NCI-H1417 treated with DMSO at 0.1 percent for 48 hours (cell line): ENCODE measurements around the gene NUF2.
A peak's percentile ranks its signal among the peaks of the same experiment; 100 is the strongest.
"Not testable (repeated sequence)": the region's sequence is repeated elsewhere in the genome, so short reads cannot be mapped to it uniquely, and the experiment has no call there.

Experiments used
- DNase-seq: peaks from one replicate; lab custom pipeline; 2025; lab: John Stamatoyannopoulos, UW

The NUF2 gene

DNA sequence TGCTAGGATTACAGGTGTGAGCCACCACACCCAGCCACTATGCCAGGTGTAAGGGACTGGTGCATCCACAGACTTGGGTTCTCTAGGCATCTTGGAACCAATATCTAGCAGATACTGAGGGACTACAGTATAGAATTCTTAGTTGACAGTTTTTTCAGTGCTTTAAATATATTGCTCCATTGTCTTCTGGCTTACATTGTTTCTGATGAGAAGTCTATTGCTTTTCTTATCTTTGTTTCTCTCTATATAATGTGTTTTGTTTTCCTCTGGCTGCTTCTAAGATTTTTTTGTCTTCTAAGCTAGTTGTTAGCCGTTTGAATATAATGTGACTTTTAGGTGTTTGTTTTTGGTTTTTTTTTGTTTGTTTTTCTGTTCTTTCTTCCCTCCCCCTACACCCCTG, 13.5 kb downstream of the NUF2 start:
- DNase-seq: no peak

DNA sequence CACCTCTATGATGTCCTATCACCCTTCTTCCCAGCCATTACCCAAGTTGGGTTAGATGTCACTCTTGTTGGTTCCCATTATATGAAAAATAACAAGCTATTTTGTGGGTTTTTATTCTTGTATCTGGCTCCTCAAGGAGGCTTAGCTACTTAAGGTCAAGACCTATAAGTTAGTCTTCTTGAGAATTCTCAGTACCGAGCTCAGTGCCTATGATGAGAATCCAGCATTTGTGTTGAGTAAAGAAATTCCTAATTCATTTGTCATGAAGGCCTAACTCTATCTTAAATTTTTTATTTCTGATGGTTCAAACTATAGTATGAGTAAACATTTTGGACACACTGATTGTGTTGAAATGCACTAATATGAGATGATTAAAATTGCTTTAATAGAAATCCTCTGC, 15.9 kb downstream of the NUF2 start:
- no peak for DNase-seq

DNA sequence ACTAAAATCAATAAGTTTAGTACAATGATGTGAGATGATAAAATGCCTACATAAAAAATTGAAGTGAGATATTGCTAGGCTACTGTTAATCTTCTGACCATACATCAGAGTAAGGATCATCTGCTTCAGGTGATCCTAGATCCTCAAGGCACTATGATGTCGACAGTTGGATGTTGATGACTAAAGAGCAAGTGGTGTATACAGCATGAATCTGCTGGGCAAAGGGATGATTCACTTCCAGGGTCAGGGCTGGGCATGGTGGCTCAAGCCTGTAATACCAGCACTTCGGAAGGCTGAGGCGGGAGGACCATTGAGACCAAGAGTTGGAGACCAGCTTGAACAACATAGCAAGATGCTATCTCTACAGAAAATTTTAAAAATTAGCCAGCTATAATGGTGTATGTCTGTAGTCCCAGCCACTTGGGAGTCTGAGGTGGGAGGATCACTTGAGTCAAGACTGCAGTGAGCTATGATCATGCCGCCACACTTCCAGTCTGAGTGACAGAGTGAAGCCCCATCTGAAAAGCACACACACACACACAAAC, 24.6 kb downstream of the NUF2 start:
- DNase-seq: no peak

DNA sequence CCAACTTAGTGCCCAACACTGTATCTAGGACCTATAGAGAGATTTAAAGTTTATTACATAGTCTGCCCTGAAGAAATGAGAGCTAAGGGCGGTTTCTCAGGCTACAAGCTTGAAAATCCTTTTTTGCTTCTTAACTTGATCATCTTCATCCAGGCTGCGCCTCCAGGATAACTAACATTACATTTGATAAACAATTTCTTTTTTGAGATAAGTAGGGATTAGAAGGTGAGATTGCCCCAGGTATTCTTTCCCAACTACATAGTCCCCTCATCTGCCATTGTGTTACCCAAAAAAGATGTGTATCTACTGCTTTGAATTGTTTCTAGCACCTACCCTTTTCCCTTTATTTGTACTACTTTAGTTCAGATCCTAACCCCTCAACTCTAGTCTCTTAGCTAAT, 25.4 kb downstream of the NUF2 start:
- DNase-seq: no peak

DNA sequence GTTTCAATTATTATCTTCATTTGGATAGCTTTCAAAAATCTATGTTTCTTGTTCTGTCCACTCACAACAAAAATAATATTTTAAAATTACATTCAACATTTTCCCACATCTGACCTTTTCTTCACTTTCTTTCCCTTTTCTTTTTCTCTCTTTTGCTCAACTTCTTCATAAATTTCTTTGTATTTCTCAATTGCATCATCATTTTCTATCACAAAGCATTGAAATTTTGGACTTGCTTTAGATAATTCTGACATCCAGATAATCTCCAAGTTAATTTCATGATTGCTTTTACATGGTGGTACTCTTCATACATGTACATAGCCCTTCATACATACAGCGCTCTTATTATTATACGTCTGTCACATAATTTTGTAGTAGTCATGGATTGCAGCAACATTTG, 30.2 kb downstream of the NUF2 start:
- no peak for DNase-seq

DNA sequence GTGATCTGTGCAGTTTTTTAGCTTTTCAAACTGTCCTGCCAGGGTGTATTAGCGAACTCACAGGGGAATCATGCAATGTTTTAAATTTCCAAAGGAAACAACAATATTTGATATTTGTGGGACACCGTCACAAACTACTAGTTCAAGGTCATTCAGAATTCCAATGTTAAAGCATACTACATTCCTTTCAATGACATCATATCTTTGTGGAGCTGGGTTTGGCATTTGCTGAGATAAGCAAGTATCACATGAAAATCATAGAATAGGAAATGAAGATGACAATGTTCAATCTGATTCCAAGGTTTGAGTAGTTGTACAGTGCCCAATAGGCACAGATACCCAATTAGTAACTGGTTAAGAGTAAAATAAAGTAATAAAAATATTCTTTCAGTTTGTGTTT, 35.6 kb downstream of the NUF2 start:
- no peak for DNase-seq

DNA sequence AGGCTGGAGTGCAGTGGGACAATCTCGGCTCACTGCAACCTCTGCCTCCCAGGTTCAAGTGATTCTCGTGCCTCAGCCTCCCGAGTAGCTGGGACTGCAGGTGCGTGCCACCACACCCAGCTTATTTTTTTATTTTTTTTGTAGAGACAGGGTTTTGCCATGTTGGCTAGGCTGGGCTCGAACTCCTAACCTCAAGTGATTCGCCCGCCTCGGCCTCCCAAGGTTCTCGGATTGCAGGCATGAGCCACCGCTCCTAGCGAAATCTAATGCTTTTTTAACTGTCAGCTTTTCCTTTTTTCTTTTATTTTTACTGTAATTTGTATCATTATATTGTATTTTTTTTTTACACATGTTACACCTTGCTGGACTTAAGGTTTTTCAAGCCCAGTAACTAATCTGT, 36.4 kb downstream of the NUF2 start:
- DNase-seq: not testable (repeated sequence)

DNA sequence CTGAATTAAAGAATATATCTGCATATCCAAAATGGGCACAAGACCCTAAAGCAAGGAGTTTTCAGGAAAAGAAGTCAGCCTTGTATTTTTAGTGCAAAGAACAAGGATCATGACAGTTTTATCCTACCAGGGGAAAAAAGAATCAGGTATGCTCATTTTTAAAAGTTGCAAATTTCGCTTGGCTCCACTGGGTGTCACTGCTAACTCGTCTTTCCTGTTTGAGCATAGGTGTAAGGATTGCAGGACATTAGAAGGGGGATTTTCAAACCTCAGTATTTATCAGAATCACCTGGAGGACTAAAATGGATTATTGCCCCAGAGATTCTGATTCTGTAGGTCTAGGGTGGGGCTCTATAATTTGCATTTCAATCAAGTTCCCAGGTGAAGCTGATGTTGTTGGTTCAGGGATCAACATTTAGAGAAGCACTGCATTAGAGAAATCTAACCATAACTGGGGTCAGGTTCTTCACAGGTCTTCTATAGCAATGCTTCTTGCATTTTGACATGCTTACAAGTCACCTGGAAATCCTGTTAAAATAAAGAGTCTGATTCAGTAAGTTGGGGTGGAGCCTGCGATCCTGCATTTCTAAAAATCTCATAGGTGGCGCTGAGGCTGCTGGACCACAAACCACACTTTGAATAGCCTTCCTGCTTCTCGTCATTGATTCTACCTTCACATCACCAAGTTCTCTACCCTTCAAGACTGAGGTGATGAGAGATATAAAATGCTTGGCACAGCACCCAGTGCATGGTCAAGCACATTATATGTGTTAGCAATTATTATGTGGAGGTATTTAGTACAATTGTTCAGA, 39.6 kb downstream of the NUF2 start:
- peak; percentile 27 for DNase-seq

DNA sequence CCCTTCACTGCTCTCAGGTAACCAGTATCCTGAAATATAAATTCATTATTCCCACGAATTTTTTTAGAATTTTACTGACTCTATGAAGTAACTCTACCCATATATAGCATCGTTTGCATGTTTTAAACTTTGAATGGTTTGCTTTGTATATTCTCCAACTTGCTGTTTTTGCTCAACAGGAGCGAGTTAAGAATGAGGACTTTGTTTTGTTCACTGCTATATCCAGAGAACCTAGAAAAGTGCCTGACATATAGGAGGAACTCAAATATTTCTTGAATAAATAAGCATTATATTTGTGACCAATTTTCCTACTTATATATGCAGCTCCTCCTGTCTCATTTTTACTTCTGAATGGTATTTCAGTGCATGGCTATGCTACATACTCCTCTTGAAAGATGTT, 43.4 kb downstream of the NUF2 start:
- no peak for DNase-seq

DNA sequence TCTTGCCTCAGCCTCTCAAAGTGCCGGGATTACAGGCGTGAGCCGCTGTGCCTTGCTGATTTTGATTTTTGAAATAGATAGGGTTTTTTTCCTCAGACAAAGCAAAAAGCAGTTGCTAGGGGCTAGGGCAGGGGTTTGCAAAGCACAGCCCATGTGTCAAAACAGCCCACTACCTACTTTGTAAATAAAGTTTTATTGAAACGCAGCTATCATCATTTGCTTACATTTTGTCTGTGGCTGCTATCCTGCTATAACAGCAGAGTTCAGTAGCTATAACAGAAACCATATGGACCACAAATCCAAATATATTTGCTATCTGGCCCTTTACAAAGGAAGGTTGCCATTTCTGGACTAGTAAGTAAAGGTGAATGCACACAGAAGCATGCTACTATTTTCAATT, 44.8 kb downstream of the NUF2 start:
- DNase-seq: no peak

DNA sequence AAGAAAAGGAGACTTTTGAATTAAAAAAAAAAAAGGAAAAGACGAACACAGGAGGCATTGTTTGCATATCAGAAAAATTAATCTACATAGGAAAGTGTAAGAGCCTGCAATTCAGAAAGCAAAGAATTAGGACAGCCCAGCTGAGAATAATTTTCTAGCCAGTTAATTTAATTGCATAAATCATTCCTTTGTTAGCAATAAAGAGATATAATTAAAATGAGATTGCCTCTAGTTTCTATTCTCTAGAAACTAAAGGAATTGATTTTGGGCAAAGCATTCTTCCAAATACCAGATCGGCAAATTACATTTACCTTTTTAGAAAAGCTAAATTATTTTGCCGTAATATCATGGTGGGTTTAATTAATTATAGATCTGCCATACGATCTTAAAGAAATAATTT, 46.0 kb downstream of the NUF2 start:
- DNase-seq: no peak

DNA sequence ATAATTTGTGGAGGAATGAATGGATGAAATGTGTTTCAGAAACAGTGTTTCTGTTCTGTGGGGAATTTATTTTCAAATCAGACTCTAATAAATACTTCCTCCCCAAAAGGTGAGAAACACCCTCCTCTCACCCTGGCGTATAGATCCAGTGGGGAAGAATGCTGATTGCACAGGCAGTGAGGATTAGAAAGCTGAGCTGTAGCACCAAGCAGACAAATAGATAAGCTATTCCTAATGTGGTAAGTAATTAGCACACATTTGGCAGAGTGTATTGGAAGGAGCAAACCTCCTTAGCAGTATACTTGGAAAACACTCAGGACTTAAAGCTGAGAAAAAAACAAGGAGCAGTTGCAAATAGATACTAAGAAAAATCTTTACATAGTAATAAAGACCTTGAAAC, 50.8 kb downstream of the NUF2 start:
- no peak for DNase-seq

DNA sequence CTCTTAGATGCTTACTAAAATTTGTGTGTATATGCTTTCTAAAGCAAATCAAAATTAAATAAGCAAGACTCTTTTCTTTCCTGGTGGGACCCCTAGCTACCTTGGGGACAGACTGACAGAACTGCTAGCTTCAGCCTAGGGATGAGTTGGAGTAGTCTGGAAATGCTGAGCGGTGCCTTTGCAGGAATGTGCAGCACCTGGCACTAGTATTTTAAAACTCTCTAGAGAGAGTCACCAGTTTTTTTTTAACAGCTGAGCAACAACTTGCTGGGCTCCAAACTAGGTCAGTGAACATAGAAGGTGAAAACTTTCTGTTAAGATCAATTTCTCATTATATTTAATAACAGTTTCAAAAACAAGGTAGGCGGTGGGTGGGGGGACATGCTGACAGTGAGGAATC, 56.8 kb downstream of the NUF2 start:
- no peak for DNase-seq

DNA sequence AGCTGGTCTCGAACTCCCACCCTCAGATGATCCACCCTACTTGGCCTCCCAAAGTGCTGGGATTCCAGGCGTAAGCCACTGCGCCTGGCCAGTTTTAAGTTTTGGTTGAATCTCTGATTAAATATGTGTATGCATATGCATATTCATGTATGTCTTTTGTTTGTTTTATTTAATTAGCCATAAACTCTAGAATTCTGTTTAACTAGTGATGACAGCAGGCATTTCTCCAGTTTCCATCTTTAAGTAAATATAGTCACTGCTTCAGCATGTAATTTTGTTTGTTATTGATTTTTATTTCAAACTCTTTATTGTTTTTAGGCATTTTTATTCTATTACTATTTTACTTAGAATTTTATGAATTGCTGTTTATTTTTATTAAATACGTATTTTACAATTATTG, 58.0 kb downstream of the NUF2 start:
- DNase-seq: no peak

DNA sequence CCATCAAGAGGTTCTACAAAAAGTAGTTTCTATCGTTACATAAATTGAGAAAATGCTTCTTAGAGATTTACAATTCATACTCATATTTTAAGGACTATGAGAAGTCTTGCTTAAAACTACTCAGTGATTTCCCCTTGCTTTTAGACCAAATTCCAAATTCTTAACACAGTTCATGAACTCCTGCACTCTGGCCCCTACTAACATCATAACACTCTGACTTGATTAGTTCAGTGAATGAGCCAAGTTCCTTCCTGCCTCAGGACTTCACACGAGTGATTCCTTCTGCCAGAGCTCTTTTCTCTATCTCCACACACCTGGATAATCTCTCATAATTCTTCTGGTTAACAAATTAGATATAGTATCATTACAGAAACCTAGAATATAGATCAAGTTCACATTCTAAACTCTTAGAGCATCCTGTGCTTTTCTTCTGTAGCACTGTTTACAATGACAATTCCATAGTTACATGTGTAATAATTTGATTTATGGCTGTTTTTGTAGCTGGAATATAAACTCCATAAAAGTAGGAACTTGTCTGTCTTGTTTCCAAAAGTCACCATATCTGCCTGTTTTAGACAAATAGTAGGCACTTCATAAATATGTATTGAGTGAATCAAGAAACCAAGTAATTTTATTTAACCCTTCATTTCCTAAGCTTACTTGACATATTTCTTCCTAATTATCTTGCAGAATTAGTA, 59.9 kb downstream of the NUF2 start:
- no peak for DNase-seq

DNA sequence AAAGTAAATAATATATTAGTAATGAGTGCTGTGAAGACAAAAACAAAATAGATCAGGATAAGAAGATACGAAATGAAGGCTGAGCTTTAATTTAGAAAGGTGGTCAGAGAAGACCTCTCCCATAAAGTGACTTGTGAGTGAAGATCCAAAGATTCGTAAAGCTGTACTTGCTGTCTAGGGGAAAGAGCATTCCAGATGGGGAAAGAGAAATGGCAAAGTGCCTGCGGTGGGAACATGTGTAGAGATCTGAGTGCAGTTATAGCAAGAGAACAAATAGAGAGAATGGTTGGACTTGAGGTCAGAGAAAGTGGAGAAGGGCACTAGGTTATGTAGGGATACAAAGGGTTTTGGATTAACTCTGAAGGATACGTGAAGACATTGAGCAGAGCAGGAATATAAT, 60.6 kb downstream of the NUF2 start:
- DNase-seq: no peak

DNA sequence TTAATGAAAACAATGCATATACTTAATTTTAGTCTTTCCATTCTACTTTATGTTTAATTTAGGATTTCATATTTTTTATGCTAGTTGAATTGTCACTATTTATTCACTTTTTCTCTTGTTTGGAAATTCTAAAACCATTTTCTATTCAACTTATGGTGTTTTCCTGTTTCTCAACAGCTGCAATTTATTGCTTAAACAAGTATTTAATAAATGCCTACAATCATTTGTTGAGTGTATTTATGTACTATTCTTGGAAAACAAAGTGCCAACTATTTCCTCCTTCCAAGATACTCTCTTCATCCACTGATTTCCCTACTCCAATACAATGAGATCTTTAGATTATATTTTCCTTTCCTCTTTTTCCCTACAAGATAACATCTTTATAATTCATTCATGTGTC, 65.4 kb downstream of the NUF2 start:
- DNase-seq: no peak

DNA sequence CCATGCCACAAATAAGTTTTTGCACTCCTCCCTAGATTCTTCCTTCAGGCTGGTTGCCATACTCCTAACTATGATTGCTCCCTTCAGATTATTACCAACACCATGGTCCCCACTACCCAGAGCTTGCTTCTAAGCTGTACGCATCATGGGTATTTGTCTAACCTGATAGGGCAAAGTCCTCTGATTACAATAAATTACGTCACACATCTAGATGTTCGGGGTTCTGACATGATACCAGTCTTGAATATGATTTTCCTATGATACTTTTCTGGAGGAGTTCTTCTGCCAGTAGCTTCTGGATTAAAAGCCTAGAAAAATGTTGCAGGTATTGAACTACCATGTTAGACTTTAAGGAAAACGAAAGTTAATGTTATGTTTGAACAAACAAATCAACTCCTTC, 67.2 kb downstream of the NUF2 start:
- DNase-seq: no peak

DNA sequence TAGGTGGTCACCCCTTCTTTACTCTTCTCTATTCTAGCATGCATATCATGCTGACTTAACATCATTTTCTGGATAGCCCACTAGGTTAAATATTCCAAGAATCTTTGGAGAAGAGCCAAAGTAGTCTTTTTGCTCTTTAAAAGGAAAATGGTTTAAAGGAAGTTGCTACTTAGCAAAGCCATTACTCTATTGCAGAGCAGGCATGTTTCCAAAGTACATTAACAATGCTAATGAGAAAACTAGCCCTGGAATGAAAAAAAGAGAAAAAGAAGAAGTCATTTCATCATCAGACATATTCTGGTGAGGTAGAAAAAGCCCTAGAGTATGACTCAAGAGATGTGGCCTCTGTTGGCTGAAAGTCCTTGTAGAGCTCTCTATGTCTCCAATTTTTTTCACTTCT, 74.0 kb downstream of the NUF2 start:
- no peak for DNase-seq

DNA sequence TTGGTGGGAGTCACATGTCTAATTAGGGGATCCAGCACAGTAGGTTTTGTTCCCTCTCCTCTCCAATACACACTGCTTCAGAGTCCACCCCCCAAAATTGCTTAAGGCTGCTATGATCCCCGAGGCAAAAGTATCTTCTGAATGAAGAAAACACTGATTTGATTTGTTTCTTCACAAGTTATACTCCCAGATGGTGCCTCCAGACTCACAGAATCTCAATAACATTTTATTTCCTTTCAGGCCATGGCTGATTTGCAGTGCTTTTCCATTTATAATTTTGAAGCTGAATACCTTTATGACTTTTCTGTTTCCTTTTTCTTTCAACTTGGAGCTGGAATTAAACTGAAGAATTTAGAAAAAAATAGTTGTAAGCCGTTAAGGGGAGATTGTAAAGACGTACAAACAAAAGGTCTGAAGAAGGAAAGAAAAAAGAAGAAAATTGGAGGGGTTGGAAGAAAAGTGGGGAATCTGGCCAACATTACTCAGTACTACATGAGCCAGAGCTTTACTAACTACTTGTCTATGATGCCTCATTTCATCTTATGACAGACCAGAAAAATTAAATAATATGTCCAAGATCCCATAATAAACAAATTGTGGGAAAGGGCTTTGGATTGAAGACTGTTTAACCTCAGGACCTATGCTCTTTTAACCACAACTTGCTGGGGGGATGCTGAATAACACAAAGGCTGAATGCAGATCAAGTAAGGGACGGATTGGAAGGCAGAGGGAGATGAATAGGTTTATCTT, 75.9 kb downstream of the NUF2 start:
- no peak for DNase-seq

DNA sequence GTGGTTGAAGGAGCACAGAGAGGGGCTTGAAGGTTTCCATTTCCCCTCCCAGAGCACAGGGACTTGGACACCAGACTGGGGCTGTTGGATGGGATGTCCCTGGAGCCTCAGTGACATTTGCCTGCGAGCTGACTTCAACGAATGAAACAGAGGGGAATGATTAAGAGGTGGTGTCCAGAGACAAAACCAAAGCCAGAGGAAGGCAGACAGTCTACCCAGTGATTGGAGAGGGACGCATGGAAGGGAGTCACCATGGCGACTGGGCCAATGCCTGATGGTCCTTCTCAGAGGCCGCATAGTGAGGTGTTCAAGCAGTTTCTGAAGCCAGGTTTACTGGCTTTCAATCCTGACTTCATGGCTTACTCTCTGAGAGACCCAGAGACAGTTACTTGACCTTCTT, 77.2 kb downstream of the NUF2 start:
- DNase-seq: no peak

DNA sequence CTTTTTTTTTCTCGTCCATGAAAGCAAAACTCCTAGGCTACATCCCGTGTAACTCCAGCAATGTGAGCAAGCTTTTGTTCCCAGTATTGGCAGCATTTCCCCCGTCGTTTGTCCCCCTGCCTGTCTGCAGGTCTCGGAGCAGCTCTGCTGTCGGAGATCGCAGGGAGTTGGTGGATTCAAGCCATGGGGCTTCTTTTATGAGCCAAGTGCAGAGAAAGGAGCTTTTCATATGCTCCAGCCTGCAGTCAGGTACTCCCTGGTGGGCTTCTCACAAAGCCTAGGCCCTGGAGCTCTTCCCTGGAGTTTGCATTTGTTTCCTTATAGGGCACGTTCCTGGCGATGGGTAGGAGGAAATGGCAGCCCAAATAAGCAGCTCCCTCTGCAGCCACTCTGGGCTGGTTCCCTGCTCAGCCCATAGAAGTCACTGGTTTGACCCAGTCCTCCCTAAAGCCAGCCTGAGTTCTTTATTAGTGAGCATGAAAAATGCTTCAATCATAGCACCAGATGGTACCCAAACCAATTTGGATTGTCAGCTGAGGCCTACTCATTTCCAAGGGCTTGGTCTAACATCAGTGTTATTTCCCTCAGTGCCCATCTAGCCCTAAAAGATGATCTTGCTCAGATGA, 78.3 kb downstream of the NUF2 start:
- no peak for DNase-seq
